ENCODE measurements around the gene TSBP1.

Gene TSBP1

GRCh38 chr6:32329141-32329540, 42.6 kb downstream of the TSBP1 start:
- DNase-seq (ENCODE audit: low read depth in 1 of 2, low spot score in 1 of 2) = no peak
- H3K4me3 ChIP-seq (replicated peaks; ENCODE audit: insufficient read depth, low read length) = no peak overlapping the region
- no peak overlapping the region for H3K27ac ChIP-seq (replicated peaks)
- TF ChIP-seq GABPA (IDR thresholded peaks at IDR 0.05; ENCODE audit: low read depth) (no peak), CTCF (IDR thresholded peaks at IDR 0.05; ENCODE audit: insufficient read depth, low read length) (no peak), SPI1 (IDR thresholded peaks at IDR 0.05; ENCODE audit: borderline replicate concordance, low read depth) (no peak), POLR2AphosphoS5 (IDR thresholded peaks at IDR 0.05; ENCODE audit: low read depth) (no peak), REST (IDR thresholded peaks at IDR 0.05; ENCODE audit: insufficient replicate concordance, low read depth) (no peak)
- no peaks in the 10 kb centered on the region for H3K27me3 ChIP-seq (ENCODE audit: insufficient read depth, poor library complexity, severe bottlenecking)

GRCh38 chr6:32327103-32327502, 44.6 kb downstream of the TSBP1 start:
- peaks cover 2% of the 10 kb centered on the region for H3K27me3 ChIP-seq (ENCODE audit: insufficient read depth, poor library complexity, severe bottlenecking)
- H3K27ac ChIP-seq (replicated peaks) = no peak overlapping the region
- no peak for DNase-seq (ENCODE audit: low read depth in 1 of 2, low spot score in 1 of 2)
- no peak for TF ChIP-seq SPI1 (IDR thresholded peaks at IDR 0.05; ENCODE audit: borderline replicate concordance, low read depth)
- no peak for TF ChIP-seq CTCF (IDR thresholded peaks at IDR 0.05; ENCODE audit: insufficient read depth, low read length)
- no peak for TF ChIP-seq POLR2AphosphoS5 (IDR thresholded peaks at IDR 0.05; ENCODE audit: low read depth)
- TF ChIP-seq REST (IDR thresholded peaks at IDR 0.05; ENCODE audit: insufficient replicate concordance, low read depth) = no peak
- TF ChIP-seq GABPA (IDR thresholded peaks at IDR 0.05; ENCODE audit: low read depth) = no peak
- no peak overlapping the region for H3K4me3 ChIP-seq (replicated peaks; ENCODE audit: insufficient read depth, low read length)

- no peak for TF ChIP-seq REST (IDR thresholded peaks at IDR 0.05; ENCODE audit: insufficient replicate concordance, low read depth)
- TF ChIP-seq GABPA (IDR thresholded peaks at IDR 0.05; ENCODE audit: low read depth) = no peak
- no peak for TF ChIP-seq POLR2AphosphoS5 (IDR thresholded peaks at IDR 0.05; ENCODE audit: low read depth)
- TF ChIP-seq SPI1 (IDR thresholded peaks at IDR 0.05; ENCODE audit: borderline replicate concordance, low read depth) = no peak
- no peak for TF ChIP-seq CTCF (IDR thresholded peaks at IDR 0.05; ENCODE audit: insufficient read depth, low read length)
- peaks cover 10% of the 10 kb centered on the region for H3K27me3 ChIP-seq (ENCODE audit: insufficient read depth, poor library complexity, severe bottlenecking)
Measured at GRCh38 chr6:32318501-32318900, 53.2 kb downstream of the TSBP1 start.

More at GRCh38 chr6:32318501-32318900, 53.2 kb downstream of the TSBP1 start:
- DNase-seq (ENCODE audit: low read depth in 1 of 2, low spot score in 1 of 2) = no peak
- no peak overlapping the region for H3K4me3 ChIP-seq (replicated peaks; ENCODE audit: insufficient read depth, low read length)
- no peak overlapping the region for H3K27ac ChIP-seq (replicated peaks)
